HG03342 (cell line): ENCODE data around the gene ARMCX4.
"Not testable (repeated sequence)": the region's sequence is repeated elsewhere in the genome, so short reads cannot be mapped to it uniquely, and the experiment has no call there.

Source experiments
- ATAC-seq: cut with Tn5 transposase; IDR thresholded peaks from one replicate; pipeline ENCODE4 v1.9.1; 2021; ENCODE audit warnings: mild to moderate bottlenecking, moderate library complexity; ENCODE audit not compliant: unreplicated experiment

Gene ARMCX4

GRCh38 chrX:101485212-101485949 is at the start of gene ARMCX4:
Gene ARMCX4 (plus strand): TSS chrX:101485456. CDS start chrX:101488590, 3,134 bp downstream.
- ATAC-seq, result peak; percentile 63

- no peak for ATAC-seq
Observed at GRCh38 chrX:101442085-101442484, 43.2 kb upstream of the ARMCX4 start.

DNA sequence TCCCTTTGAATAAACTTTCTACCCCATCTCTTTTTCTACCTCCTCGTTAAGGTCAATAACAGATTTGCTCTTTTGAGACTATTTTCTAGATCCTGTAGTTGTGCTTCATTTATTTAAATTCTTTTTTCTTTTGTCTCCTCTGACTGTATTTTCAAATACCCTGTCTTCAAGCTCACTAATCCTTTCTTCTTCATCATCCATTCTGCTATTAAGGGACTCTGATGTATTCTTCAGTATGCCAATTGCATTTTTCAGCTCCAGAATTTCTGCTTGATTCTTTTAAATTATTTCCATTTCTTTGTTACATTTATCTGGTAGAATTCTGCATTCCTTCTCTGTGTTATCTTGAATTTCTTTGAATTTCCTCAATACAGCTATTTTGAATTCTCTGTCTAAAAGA is 36.0 kb upstream of the ARMCX4 start:
- no peak for ATAC-seq

- no peak for ATAC-seq
Observed at GRCh38 chrX:101450085-101450484, 35.2 kb upstream of the ARMCX4 start.

GRCh38 chrX:101450961-101451360 is 34.3 kb upstream of the ARMCX4 start:
- ATAC-seq, result no peak

- ATAC-seq, result no peak
Observed at GRCh38 chrX:101452056-101452455, 33.2 kb upstream of the ARMCX4 start.

DNA sequence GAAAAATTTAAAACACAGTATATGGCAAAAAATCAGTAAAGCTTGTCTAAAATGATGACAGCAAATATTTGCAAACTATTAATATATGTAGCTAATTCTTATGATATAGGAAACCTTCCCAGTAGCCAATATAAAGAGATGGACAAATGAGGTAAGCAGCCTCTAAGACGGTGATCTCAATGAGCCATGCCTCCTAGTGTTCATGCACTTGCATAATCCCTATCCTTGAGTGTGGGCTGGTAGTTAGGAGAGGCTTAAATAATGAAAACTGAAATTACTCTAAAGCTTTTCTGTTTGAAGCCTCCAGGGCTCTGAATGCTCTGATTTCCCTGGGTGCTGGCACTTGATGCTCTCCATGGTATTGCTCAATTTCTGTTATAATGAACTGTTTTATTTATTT is 24.6 kb upstream of the ARMCX4 start:
- no peak for ATAC-seq

DNA sequence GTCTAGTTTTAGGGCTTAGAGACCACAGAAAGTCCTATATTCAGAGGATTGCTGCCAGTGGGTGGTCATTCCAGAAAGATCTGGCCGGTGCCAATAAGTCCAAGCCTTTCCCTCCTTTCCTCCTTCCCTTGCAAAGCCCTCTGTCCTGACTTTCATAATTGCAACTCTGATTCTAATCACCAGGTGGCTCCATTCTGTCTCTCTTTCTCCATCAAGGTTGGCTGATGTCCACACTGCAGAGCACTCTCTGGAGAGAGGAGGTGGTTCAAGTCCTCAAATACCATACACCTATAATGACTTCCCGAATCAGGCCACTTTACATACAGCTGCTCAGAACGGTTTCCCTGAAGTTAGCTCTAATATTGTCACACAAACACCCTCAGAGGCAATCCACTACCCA is 22.4 kb upstream of the ARMCX4 start:
- no peak for ATAC-seq

DNA sequence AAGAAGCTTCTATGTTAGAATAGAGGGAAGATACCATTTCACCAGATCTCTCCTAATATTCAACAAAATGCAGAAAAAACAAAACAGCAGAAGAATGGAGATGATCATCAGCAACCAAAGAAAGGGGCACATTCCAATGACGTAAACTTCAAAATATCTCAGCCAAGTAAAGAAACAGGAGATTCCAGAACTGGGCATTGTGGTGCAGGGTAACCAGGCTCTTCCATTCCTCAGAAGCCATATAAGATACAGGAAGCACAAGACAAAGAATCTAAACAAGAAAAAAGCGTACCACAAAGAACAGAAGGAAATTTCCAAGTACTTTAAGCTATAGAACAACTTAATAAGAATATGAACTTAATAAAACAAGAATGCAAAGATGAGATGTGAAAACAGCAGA is 6.9 kb upstream of the ARMCX4 start:
- ATAC-seq, result no peak

- no peak for ATAC-seq
Observed at GRCh38 chrX:101482296-101482695, 3.0 kb upstream of the ARMCX4 start.

GRCh38 chrX:101483705-101484104 is 1.6 kb upstream of the ARMCX4 start:
- no peak for ATAC-seq

- ATAC-seq, result no peak
Observed at GRCh38 chrX:101484135-101484534, 1.1 kb upstream of the ARMCX4 start.

- ATAC-seq, result no peak
Observed at GRCh38 chrX:101488796-101489195, 3.5 kb downstream of the ARMCX4 start.

DNA sequence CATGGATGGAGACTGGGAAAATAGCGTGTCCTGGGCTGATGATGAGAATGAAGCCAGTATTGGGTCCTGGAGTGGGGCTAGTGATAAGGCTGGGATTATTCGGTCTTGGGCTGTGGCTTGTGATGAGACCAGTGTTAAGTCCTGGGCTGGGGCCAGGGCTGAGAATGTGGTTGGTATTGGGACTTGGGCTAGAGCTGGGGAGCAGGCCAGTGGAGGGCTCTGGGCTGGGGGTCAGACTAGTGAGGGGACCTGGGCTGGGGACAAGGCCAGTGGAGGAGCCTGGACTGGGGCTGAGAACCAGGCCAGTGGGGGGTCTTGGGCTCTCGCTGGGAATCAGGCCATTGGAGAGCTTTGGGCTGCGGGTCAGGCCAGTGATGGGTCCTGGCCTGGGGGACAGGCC is 6.7 kb downstream of the ARMCX4 start:
- ATAC-seq, result no peak

DNA sequence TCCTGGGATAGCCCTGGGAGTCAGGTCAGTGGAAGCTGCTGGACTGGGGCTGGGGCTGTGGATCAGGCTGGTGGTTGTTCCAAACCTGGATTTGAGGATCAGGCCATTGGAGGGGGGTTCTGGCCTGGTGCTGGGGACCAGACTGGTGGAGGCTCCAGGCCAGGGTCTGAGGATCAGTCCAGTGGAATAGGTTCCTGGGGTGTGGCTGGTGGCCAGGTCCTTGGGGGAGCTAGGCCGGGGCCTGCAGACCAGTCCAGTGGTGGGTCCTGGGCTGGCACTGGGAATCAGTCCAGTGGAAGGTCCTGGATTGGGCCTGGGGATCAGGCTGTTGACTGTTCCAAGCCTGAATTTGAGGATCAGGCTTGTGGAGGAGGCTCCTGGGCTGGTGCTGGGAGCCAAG is 8.0 kb downstream of the ARMCX4 start:
- ATAC-seq, result no peak

GRCh38 chrX:101502929-101503328 is 17.7 kb downstream of the ARMCX4 start:
- ATAC-seq, result not testable (repeated sequence)

DNA sequence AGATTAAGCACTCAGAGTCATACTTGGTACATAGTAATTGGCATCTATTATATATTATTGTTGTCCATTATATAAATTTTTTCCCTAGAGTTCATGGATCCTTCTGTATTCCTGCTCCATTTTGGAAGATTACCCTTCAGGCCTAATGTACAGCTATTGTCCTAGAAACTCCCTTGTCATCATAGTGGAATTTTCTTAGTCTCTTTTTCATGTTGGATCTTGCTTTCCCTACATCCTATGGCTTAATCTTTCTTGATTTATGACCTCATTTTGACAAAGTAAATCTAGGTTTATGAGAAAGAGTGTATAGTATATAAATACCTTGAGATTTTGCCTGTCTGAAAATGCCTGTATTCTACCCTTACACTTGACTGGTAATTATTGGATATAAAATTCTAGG is 22.1 kb downstream of the ARMCX4 start:
- ATAC-seq, result no peak

DNA sequence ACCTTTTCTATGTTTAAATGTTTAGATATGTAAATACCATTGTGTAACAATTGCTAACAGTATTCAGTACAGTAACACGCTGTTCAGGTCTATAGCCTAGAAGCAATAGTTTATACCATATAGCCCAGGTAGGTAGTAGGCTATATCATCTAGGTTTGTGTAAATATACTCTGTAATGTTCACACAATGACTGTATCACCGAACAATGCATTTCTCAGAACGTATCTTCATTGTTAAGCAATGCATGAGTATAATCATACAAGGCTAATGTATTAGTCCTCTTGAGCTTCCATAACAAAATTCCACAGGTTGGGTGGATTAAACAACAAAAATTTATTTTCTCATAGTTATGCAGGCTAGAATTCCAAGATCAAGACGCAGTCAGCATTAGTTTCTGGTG is 22.7 kb downstream of the ARMCX4 start:
- ATAC-seq, result no peak

DNA sequence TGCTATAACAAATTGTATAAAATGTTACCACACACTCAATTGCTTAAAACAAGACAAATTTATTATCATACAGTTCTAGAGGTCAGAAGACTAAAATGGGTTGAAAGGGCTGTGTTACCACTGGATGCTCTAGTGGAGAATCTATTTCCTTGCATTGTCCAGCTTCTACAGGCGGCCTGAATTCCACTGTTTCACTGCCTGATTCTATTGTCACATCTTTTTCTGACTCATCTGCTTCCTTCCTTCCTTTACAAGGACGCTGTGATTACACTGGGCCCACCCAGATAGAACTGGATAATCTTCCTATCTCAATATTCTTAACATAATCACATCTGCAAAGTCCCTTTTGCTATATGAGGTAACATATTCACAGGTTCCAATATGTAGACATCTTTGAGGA is 45.7 kb downstream of the ARMCX4 start:
- no peak for ATAC-seq
